ENCODE results near the gene SLC35A4. TPM values are rescaled to one million over a fixed set of nuclear protein-coding genes. Genes with fewer than 3 reads are reported as not detected.

SLC35A4 gene
- total and polyA plus RNA-seq, 2 of the 13 experiments (the other 11 are each of a cell fraction or from before 2014, with no cell fraction given) = 0.71 to 4.0 TPM

- Histone ChIP-seq H3K9me3 (ENCODE audit: low read length) (no peaks in the 10 kb centered on the region), H3K27me3 (ENCODE audit: control insufficient read depth in 1 of 2, insufficient read depth in 2 of 2, low read length in 2 of 2) (no peaks in the 10 kb centered on the region), H3K79me2 (ENCODE audit: insufficient read depth, low read length) (peaks cover 34% of the 10 kb centered on the region), H2AFZ (ENCODE audit: low read length) (no peak overlapping the region), H3K9ac (ENCODE audit: insufficient read depth, low read depth, low read length) (no peak overlapping the region), H3K36me3 (replicated peaks in 1 of 2; ENCODE audit: control insufficient read depth in 1 of 2, insufficient read depth in 2 of 2, low read length in 2 of 2) (peaks cover 12 to 46% of the 10 kb centered on the region in 2 experiments), H3K4me2 (ENCODE audit: low read depth, low read length) (no peak overlapping the region), H4K20me1 (ENCODE audit: insufficient read depth, low read length) (no peaks in the 10 kb centered on the region; the same call in none of the 2 replicates), H3K4me1 (ENCODE audit: insufficient read depth, low read length) (peaks cover 39% of the 10 kb centered on the region), H3K27ac (ENCODE audit: extremely low read length, insufficient read depth, low read length) (no peak overlapping the region), H3K4me3 (replicated peaks in 1 of 3; ENCODE audit: insufficient read depth in 1 of 3, low read depth in 2 of 3, low read length in 3 of 3) (no peak overlapping the region)
- ATAC-seq (no peak), FAIRE-seq (no peak), DNase-seq (ENCODE audit: low spot score) (no peak)
- in situ Hi-C loops (cut with HindIII; ENCODE audit: extremely low pct_ligation_motif_present, low pct_unique_long_range_greater_than_20kb) (no loop called here), intact Hi-C loops (cut with micrococcal nuclease; ENCODE audit: unreplicated experiment) (no loop called here)
- ChIA-PET POLR2A (no interaction called here), CTCF (ENCODE audit: low intra/inter-chr PET ratio, low total read pairs) (no interaction called here)
- no TSS peak for BruUV-seq (replicated peaks)
- 94% methylated on average over 3 of the region's 4 CpGs for WGBS (ENCODE audit: low lambda C conversion rate)
- TF ChIP-seq POLR2A (IDR thresholded peaks at IDR 0.05; ENCODE audit: insufficient read depth in 1 of 2, low read depth in 2 of 2, low read length in 2 of 2) (0 out of 4 replicates have a peak, but pooled peaks of 1 of the 2 experiments have one; percentile 17), TP53 (CRISPR knock-in tag; conservative IDR thresholded peaks at IDR 0.05) (no peak)
These were observed 12.8 kb upstream of the SLC35A4 start for GRCh38 chr5:140551872-140552271.

- Histone ChIP-seq H3K27ac (ENCODE audit: extremely low read length, insufficient read depth, low read length) (no peak overlapping the region), H4K20me1 (ENCODE audit: insufficient read depth, low read length) (no peaks in the 10 kb centered on the region; the same call in none of the 2 replicates), H3K27me3 (ENCODE audit: control insufficient read depth in 1 of 2, insufficient read depth in 2 of 2, low read length in 2 of 2) (no peaks in the 10 kb centered on the region), H3K4me2 (ENCODE audit: low read depth, low read length) (no peak overlapping the region), H3K9me3 (ENCODE audit: low read length) (no peaks in the 10 kb centered on the region), H3K36me3 (replicated peaks in 1 of 2; ENCODE audit: control insufficient read depth in 1 of 2, insufficient read depth in 2 of 2, low read length in 2 of 2) (peaks cover 10 to 40% of the 10 kb centered on the region in 2 experiments), H3K79me2 (ENCODE audit: insufficient read depth, low read length) (peaks cover 36% of the 10 kb centered on the region), H3K9ac (ENCODE audit: insufficient read depth, low read depth, low read length) (no peak overlapping the region), H3K4me3 (replicated peaks in 1 of 3; ENCODE audit: insufficient read depth in 1 of 3, low read depth in 2 of 3, low read length in 3 of 3) (no peak overlapping the region), H2AFZ (ENCODE audit: low read length) (no peak overlapping the region), H3K4me1 (ENCODE audit: insufficient read depth, low read length) (peaks cover 37% of the 10 kb centered on the region)
- no peak for ATAC-seq
- TF ChIP-seq TBP (CRISPR knock-in tag; IDR thresholded peaks at IDR 0.05) (no peak), ZNF614 (CRISPR knock-in tag; IDR thresholded peaks at IDR 0.05; ENCODE audit: borderline replicate concordance) (no peak), ZNF333 (CRISPR knock-in tag; IDR thresholded peaks at IDR 0.05; ENCODE audit: borderline replicate concordance) (no peak)
- DNase-seq (ENCODE audit: low spot score) = no peak
- in situ Hi-C loops (cut with HindIII; ENCODE audit: extremely low pct_ligation_motif_present, low pct_unique_long_range_greater_than_20kb) (no loop called here), intact Hi-C loops (cut with micrococcal nuclease; ENCODE audit: unreplicated experiment) (no loop called here)
- no TSS peak for BruUV-seq (replicated peaks)
- WGBS (ENCODE audit: low lambda C conversion rate) = 95% methylated on average over 2 of the region's 2 CpGs
- ChIA-PET CTCF (ENCODE audit: low intra/inter-chr PET ratio, low total read pairs) (no interaction called here), POLR2A (no interaction called here)
- FAIRE-seq = no peak
These were observed 11.0 kb upstream of the SLC35A4 start for GRCh38 chr5:140553657-140554056.

All from HepG2 (cell line).